ENCODE data around the gene EDRF1.

The EDRF1 gene

GRCh38 chr10:125762692-125763648 lies 43.5 kb downstream of the EDRF1 start:
- no peak for FAIRE-seq

DNA sequence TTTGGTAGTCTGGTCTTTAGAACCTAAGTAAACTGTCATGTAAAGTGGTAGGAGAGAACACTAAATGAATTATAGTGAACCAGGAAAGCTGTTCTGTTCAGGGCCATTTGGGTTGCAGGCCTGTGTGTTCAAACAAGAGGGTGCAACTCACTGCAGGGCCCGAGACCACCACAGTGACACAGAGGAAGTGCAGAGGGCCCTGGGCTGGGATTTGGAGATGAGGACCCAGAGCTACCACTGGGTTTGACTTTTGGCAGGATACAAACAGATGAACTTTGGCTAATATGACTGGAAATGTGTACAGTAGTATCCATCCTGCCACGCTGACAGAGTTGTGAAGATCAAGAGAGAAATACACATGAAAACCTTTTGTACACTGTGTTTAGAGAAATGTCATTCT lies 46.3 kb downstream of the EDRF1 start:
- FAIRE-seq: no peak

- FAIRE-seq: no peak
These were observed 47.0 kb downstream of the EDRF1 start for GRCh38 chr10:125766511-125766910.

DNA sequence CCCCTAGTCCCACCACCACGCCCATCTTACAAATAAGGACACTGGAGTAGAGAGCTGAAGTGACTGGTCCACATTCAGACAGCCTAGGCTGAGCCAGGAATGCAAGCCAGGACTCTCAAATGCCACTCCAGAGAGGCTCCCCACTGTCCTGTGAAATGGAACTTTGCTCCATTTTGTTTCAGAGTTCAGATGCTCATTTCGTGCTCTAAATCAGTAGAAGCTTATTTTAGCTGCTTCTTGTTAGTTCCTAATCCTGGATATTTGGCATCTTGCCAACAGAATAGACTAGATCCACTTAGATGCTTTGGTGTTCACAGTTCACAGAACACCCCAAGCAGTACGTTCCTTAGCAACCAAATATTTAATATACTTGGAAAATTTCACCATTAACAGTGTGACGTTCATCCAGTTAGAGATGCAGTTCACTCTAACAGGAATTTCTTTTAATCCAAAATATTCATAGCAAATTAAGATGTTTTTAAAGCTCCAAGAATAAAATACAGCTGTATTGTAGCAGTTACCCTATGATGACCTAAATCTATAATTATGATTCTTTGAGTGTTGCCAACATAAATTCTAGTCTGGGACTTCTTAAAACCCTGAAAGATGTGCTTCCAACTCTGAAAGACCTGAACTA lies 48.8 kb downstream of the EDRF1 start:
- no peak for FAIRE-seq

- FAIRE-seq: no peak
These were observed 49.7 kb downstream of the EDRF1 start for GRCh38 chr10:125769175-125769574.

- FAIRE-seq: no peak
These were observed 51.3 kb downstream of the EDRF1 start for GRCh38 chr10:125770844-125771243.

GRCh38 chr10:125772112-125772863 lies 52.8 kb downstream of the EDRF1 start:
- FAIRE-seq: no peak

DNA sequence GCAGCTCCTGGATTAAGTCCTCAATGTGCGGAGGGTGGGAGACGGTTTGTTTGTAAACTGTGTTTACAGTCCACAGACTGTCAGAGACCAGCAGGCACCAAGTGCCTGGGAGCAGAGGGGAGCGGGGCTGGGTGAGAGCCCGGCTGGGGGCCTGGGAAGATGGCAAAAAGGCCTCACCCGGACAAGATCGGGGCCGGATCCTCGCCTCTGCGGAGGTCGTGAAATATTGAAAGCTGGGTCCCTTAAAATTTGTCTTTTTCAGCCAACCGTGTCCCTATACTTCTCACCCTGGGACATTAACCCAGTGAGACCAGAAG lies 53.3 kb downstream of the EDRF1 start:
- FAIRE-seq: no peak

- no peak for FAIRE-seq
These were observed 54.4 kb downstream of the EDRF1 start for GRCh38 chr10:125773687-125774543.

- no peak for FAIRE-seq
These were observed 55.2 kb downstream of the EDRF1 start for GRCh38 chr10:125774581-125775191.

DNA sequence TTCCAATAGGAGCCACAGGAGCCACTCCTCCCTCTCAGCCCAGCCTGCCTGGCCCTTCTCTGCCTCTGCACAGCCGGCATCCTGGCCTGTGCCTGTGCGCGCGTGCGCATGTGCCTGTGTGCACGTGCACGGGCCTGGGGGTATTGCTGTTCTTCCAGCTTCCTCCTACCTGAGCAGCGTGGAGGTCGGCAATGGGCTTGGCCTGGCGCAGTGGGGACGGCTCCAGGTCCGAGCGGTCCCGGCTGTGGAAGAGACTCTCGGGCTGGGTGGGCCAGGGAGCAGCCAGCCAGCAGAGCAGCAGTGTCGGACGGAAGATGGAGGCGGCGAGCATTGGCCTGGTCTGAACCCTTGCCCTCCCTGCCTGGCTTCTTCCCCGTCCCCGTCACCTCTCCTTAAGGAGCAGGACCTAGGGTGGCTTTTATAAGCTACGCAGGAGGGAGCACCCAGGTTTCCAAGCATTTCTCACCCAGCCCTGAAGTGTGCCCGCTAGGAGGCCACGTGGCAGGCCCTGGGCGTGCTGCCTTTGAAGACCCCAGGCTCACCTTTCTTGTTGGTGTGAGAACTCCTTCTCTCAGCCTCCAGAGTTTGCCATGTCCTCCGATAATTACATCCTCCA lies 56.1 kb downstream of the EDRF1 start, which contains the start of gene MMP21:
Gene MMP21, minus strand, starts transcription at position 331 of the 616 bp plus-strand sequence. Its CDS starts 0 bp downstream, at position 331.
- no peak for FAIRE-seq

GRCh38 chr10:125777806-125778205 lies 58.3 kb downstream of the EDRF1 start:
- FAIRE-seq: no peak

- no peak for FAIRE-seq
These were observed 59.0 kb downstream of the EDRF1 start for GRCh38 chr10:125778556-125778955.

DNA sequence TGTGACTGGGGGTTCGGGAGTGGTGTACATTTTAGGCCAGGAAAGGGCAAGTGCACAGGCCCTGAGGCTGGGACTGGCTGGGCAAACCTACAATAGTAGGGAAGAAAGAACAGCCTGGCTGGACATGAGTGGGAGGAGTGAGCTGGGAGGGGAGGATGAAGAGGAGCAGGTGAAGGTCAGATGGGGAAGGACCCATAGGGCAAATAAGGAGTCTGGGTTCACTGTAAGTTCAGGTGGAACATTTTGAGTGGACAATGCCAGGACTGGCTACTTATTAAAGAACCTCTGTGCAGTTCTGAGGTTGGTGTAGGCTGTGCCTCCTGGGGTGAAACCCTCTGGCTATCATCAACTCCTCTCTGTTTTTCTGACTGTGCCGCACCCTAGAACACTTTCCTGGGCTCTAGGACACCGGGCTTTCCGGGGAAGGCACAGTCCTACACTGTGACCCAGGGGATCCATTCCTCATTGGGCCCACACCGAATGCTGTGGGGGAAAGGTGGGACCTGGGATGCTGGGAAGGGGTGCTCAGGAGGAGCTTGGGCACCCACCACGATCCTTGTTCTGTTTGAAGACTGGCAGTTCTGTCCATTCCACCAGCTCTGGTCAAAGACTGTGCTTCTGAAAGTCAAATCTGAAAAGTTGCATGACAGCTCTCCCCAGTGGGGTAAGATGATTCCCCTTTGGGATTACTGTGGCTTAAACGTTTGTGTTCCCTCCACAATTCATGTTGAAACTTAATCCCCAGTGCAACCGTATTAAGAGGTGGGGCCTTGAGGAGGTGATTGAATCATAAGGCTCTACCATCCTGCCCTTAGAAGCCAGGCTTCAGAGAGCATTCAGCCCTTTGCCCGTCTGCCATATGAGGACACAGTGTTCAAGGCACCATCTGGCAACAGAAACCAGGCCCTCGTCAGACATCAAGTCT lies 60.2 kb downstream of the EDRF1 start:
- FAIRE-seq: no peak

GRCh38 chr10:125781374-125781773 lies 61.9 kb downstream of the EDRF1 start:
- no peak for FAIRE-seq

DNA sequence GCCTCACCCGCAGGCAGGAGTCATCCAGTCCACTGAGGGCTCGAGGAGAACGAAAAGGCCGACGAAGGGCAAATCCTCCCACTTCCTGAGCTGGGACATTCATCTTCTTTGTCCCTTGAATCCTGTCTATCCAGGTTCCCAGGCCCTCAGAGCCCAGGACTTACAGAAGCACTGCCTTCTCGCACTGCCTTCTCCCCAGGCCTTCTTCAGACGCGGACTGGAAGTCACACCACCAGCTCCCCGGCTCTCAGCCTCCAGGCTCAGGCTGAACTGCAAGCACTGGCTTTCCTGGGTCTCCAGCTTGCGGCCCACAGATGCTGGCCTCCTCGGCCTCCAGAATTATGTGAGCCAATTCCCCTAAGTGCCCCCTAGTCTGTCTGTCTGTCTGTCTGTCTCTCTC lies 62.5 kb downstream of the EDRF1 start:
- no peak for FAIRE-seq

DNA sequence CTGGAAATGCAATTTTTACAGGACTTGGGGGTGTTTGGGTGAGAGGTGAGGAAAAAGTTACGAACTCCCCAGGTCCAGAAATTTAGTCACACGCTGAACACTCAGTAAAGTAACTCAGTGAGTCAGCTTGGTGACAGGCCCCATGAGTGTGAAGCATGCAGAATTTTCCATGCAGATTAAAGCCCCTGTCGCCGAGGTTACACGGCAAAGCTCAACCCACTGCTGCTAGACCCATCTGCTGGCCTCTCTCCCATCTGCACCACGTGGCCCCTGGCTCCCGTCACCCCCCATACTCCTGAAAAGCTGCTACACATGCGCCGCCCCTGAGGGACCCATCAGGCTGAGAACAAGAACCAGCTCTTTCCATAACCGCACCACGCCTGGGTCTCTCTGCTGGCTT lies 63.1 kb downstream of the EDRF1 start:
- no peak for FAIRE-seq

- FAIRE-seq: no peak
These were observed 63.9 kb downstream of the EDRF1 start for GRCh38 chr10:125783408-125783807.

- no peak for FAIRE-seq
These were observed 64.4 kb downstream of the EDRF1 start for GRCh38 chr10:125783957-125784356.

DNA sequence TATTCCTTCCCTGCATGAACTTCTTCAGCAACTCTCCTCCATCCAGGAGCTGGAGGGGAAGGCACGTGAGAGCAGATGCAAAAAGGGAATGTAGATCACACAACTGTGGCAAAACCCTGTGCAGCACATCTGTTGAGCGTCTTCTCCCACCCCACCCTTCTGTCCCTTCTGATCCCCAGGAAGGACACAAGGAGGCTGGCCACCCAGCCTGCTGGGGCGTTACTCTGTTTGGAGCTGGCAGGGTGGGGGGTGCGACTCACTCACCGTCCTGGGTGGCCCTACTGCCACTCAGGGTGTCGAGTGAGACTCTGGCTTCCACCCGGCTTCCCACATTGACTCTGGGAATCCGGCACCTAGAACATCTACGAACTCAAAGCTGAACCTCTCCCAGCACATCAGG lies 66.3 kb downstream of the EDRF1 start:
- FAIRE-seq: no peak
